ENCODE data around the gene NDUFA7.
"Not testable (repeated sequence)": the region's sequence is repeated elsewhere in the genome, so short reads cannot be mapped to it uniquely, and the experiment has no call there.

NDUFA7 gene

GRCh38 chr19:8321067-8321985 is at the start of gene NDUFA7, which contains the start of gene RPS28:
TSS of gene NDUFA7 (minus strand) at chr19:8321375. CDS start at chr19:8321358, 17 bp downstream.
TSS of gene RPS28 (plus strand) at chr19:8321496. CDS start at chr19:8321531, 35 bp downstream.
- peak; percentile 95 to 96 for DNase-seq (ENCODE audit: low read depth in 2 of 2)

GRCh38 chr19:8370176-8371010 is 49.2 kb upstream of the NDUFA7 start:
- no peak for DNase-seq (ENCODE audit: low read depth in 2 of 2)

GRCh38 chr19:8367327-8368001 is 46.3 kb upstream of the NDUFA7 start:
- no peak for DNase-seq (ENCODE audit: low read depth in 2 of 2)

GRCh38 chr19:8366961-8367326 is 45.8 kb upstream of the NDUFA7 start:
- DNase-seq (ENCODE audit: low read depth in 2 of 2): no peak

GRCh38 chr19:8366121-8366581 is 45.0 kb upstream of the NDUFA7 start:
- DNase-seq (ENCODE audit: low read depth in 2 of 2): no peak

GRCh38 chr19:8363803-8364771 is 42.9 kb upstream of the NDUFA7 start, which contains the start of gene ANGPTL4:
TSS of gene ANGPTL4 (plus strand) at chr19:8364155. CDS start at chr19:8364322, 167 bp downstream.
- peak in 1 of 2 donors; percentile 20 for DNase-seq (ENCODE audit: low read depth in 2 of 2)

- DNase-seq (ENCODE audit: low read depth in 2 of 2): no peak
Measured at GRCh38 chr19:8361921-8362793, 41.0 kb upstream of the NDUFA7 start.

- DNase-seq (ENCODE audit: low read depth in 2 of 2): no peak
Measured at GRCh38 chr19:8360196-8360595, 39.0 kb upstream of the NDUFA7 start.

- DNase-seq (ENCODE audit: low read depth in 2 of 2): no peak
Measured at GRCh38 chr19:8358948-8359347, 37.8 kb upstream of the NDUFA7 start.

- DNase-seq (ENCODE audit: low read depth in 2 of 2): no peak
Measured at GRCh38 chr19:8357007-8357521, 35.9 kb upstream of the NDUFA7 start.

- no peak for DNase-seq (ENCODE audit: low read depth in 2 of 2)
Measured at GRCh38 chr19:8355631-8356402, 34.6 kb upstream of the NDUFA7 start.

- DNase-seq (ENCODE audit: low read depth in 2 of 2): not testable (repeated sequence)
Measured at GRCh38 chr19:8352845-8353244, 31.7 kb upstream of the NDUFA7 start.

- DNase-seq (ENCODE audit: low read depth in 2 of 2): no peak
Measured at GRCh38 chr19:8352134-8352827, 31.1 kb upstream of the NDUFA7 start.

GRCh38 chr19:8349629-8350372 is 28.6 kb upstream of the NDUFA7 start:
- not testable (repeated sequence) for DNase-seq (ENCODE audit: low read depth in 2 of 2)

GRCh38 chr19:8343483-8343844 is 22.3 kb upstream of the NDUFA7 start:
- no peak for DNase-seq (ENCODE audit: low read depth in 2 of 2)

GRCh38 chr19:8342684-8343482 is 21.7 kb upstream of the NDUFA7 start, which contains the start of gene KANK3:
TSS of gene KANK3 (minus strand) at chr19:8343262. CDS start at chr19:8337828, 5,434 bp downstream.
- peak; percentile 81 for DNase-seq (ENCODE audit: low read depth in 2 of 2)
